Measurements from ENCODE around the gene OPTC. TPM values are rescaled to one million over a fixed set of nuclear protein-coding genes. Genes with fewer than 3 reads are reported as not detected.
"Not testable (repeated sequence)": the region's sequence is repeated elsewhere in the genome, so short reads cannot be mapped to it uniquely, and the experiment has no call there.

OPTC gene
- total RNA-seq, 1 experiment from 2014 or later = not detected

GRCh38 chr1:203511513-203511912 lies 17.6 kb downstream of the OPTC start:
- no peaks in the 10 kb centered on the region for H3K9me3 ChIP-seq (replicated peaks)
- peaks cover 48% of the 10 kb centered on the region for H3K4me1 ChIP-seq
- no peaks in the 10 kb centered on the region for H3K36me3 ChIP-seq
- H3K27ac ChIP-seq = no peak overlapping the region
- no peaks in the 10 kb centered on the region for H3K27me3 ChIP-seq
- H3K4me3 ChIP-seq = no peak overlapping the region
- DNase-seq = no peak

- H3K9me3 ChIP-seq (replicated peaks) = no peaks in the 10 kb centered on the region
- H3K27ac ChIP-seq = peak overlapping the region; percentile 51; the same call in 1 of the 2 replicates
- H3K36me3 ChIP-seq = no peaks in the 10 kb centered on the region
- no peak for DNase-seq
- peaks cover 48% of the 10 kb centered on the region for H3K4me1 ChIP-seq
- H3K27me3 ChIP-seq = no peaks in the 10 kb centered on the region
- no peak overlapping the region for H3K4me3 ChIP-seq
Observed at GRCh38 chr1:203511930-203512329, 18.0 kb downstream of the OPTC start.

GRCh38 chr1:203512517-203512847 lies 18.5 kb downstream of the OPTC start:
- peaks cover 48% of the 10 kb centered on the region for H3K4me1 ChIP-seq
- H3K27me3 ChIP-seq = no peaks in the 10 kb centered on the region
- no peak for DNase-seq
- no peaks in the 10 kb centered on the region for H3K36me3 ChIP-seq
- peak overlapping the region; percentile 51 for H3K27ac ChIP-seq
- H3K9me3 ChIP-seq (replicated peaks) = no peaks in the 10 kb centered on the region
- no peak overlapping the region for H3K4me3 ChIP-seq

- DNase-seq = peak; percentile 64 to 70
- Histone ChIP-seq H3K4me3 (no peak overlapping the region), H3K36me3 (no peaks in the 10 kb centered on the region), H3K4me1 (peaks cover 48% of the 10 kb centered on the region), H3K9me3 (replicated peaks) (no peaks in the 10 kb centered on the region), H3K27ac (peak overlapping the region; percentile 51), H3K27me3 (no peaks in the 10 kb centered on the region)
Observed at GRCh38 chr1:203512848-203513584, 19.1 kb downstream of the OPTC start.

- no peak for DNase-seq
Observed at GRCh38 chr1:203513585-203514031, 19.7 kb downstream of the OPTC start.

GRCh38 chr1:203516184-203516583 lies 22.2 kb downstream of the OPTC start:
- DNase-seq = no peak
- Histone ChIP-seq H3K36me3 (no peaks in the 10 kb centered on the region), H3K4me3 (no peak overlapping the region), H3K9me3 (replicated peaks) (no peaks in the 10 kb centered on the region), H3K4me1 (peaks cover 45% of the 10 kb centered on the region), H3K27me3 (no peaks in the 10 kb centered on the region), H3K27ac (no peak overlapping the region)

More at GRCh38 chr1:203513585-203514031, 19.7 kb downstream of the OPTC start:
- no peaks in the 10 kb centered on the region for H3K9me3 ChIP-seq (replicated peaks)
- H3K4me3 ChIP-seq = no peak overlapping the region
- H3K36me3 ChIP-seq = no peaks in the 10 kb centered on the region
- peaks cover 44% of the 10 kb centered on the region for H3K4me1 ChIP-seq
- H3K27me3 ChIP-seq = no peaks in the 10 kb centered on the region
- peak overlapping the region; percentile 51; the same call in 1 of the 2 replicates for H3K27ac ChIP-seq

- Histone ChIP-seq H3K36me3 (no peaks in the 10 kb centered on the region), H3K9me3 (replicated peaks) (no peaks in the 10 kb centered on the region), H3K4me1 (peaks cover 44% of the 10 kb centered on the region), H3K27me3 (no peaks in the 10 kb centered on the region), H3K4me3 (no peak overlapping the region), H3K27ac (no peak overlapping the region)
- no peak for DNase-seq
Observed at GRCh38 chr1:203516906-203517305, 23.0 kb downstream of the OPTC start.

GRCh38 chr1:203517426-203518110 lies 23.6 kb downstream of the OPTC start:
- H3K9me3 ChIP-seq (replicated peaks) = no peaks in the 10 kb centered on the region
- H3K36me3 ChIP-seq = no peaks in the 10 kb centered on the region
- H3K4me1 ChIP-seq = peaks cover 37% of the 10 kb centered on the region
- peak; percentile 81 to 85 for DNase-seq
- no peak overlapping the region for H3K27ac ChIP-seq
- no peaks in the 10 kb centered on the region for H3K27me3 ChIP-seq
- no peak overlapping the region for H3K4me3 ChIP-seq

GRCh38 chr1:203518139-203518538 lies 24.2 kb downstream of the OPTC start:
- H3K9me3 ChIP-seq (replicated peaks); H3K36me3 ChIP-seq; H3K27ac ChIP-seq; DNase-seq; H3K4me3 ChIP-seq; H3K27me3 ChIP-seq: not testable (repeated sequence)
- H3K4me1 ChIP-seq = peaks cover 31% of the 10 kb centered on the region

- no peak overlapping the region for H3K4me3 ChIP-seq
- H3K4me1 ChIP-seq = peaks cover 27% of the 10 kb centered on the region
- H3K36me3 ChIP-seq = no peaks in the 10 kb centered on the region
- H3K27ac ChIP-seq = no peak overlapping the region
- DNase-seq = no peak
- no peaks in the 10 kb centered on the region for H3K9me3 ChIP-seq (replicated peaks)
- no peaks in the 10 kb centered on the region for H3K27me3 ChIP-seq
Observed at GRCh38 chr1:203518541-203518940, 24.6 kb downstream of the OPTC start.

GRCh38 chr1:203519053-203519840 lies 25.3 kb downstream of the OPTC start:
- Histone ChIP-seq H3K4me1 (peaks cover 22% of the 10 kb centered on the region), H3K4me3 (no peak overlapping the region), H3K36me3 (no peaks in the 10 kb centered on the region), H3K9me3 (replicated peaks) (no peaks in the 10 kb centered on the region), H3K27me3 (no peaks in the 10 kb centered on the region), H3K27ac (no peak overlapping the region)
- DNase-seq = no peak

GRCh38 chr1:203519896-203520295 lies 25.9 kb downstream of the OPTC start:
- H3K27me3 ChIP-seq = no peaks in the 10 kb centered on the region
- H3K36me3 ChIP-seq = no peaks in the 10 kb centered on the region
- H3K4me1 ChIP-seq = peaks cover 22% of the 10 kb centered on the region
- H3K4me3 ChIP-seq = no peak overlapping the region
- H3K9me3 ChIP-seq (replicated peaks) = no peaks in the 10 kb centered on the region
- no peak overlapping the region for H3K27ac ChIP-seq
- no peak for DNase-seq

- DNase-seq = peak in 1 of 2 experiments; percentile 30
- H3K4me1 ChIP-seq = peaks cover 26% of the 10 kb centered on the region
- H3K4me3 ChIP-seq = no peak overlapping the region
- no peaks in the 10 kb centered on the region for H3K36me3 ChIP-seq
- H3K27ac ChIP-seq = no peak overlapping the region
- no peaks in the 10 kb centered on the region for H3K9me3 ChIP-seq (replicated peaks)
- H3K27me3 ChIP-seq = no peaks in the 10 kb centered on the region
Observed at GRCh38 chr1:203520315-203520714, 26.4 kb downstream of the OPTC start.

- peak in 1 of 2 experiments; percentile 28 for DNase-seq
Observed at GRCh38 chr1:203521074-203521794, 27.3 kb downstream of the OPTC start.

More at GRCh38 chr1:203521074-203521794, 27.3 kb downstream of the OPTC start:
- Histone ChIP-seq H3K36me3 (no peaks in the 10 kb centered on the region), H3K9me3 (replicated peaks) (no peaks in the 10 kb centered on the region), H3K27ac (no peak overlapping the region), H3K27me3 (no peaks in the 10 kb centered on the region), H3K4me1 (peaks cover 26% of the 10 kb centered on the region), H3K4me3 (no peak overlapping the region)
